ENCODE measurements around the gene CMIP. TPM values are rescaled to one million over a fixed set of nuclear protein-coding genes. Genes with fewer than 3 reads are reported as not detected.

The CMIP gene
- total RNA-seq, 1 experiment from 2014 or later: 48.2 TPM

GRCh38 chr16:81629034-81629802 is 184.6 kb downstream of the CMIP start:
- Histone ChIP-seq H3K79me1 (ENCODE audit: insufficient read depth, low read depth, low read length, poor library complexity, severe bottlenecking) (no peaks in the 10 kb centered on the region), H2AK5ac (ENCODE audit: insufficient read length, low read length) (no peak overlapping the region), H3K27me3 (ENCODE audit: insufficient read depth, low read length) (no peaks in the 10 kb centered on the region), H3K14ac (ENCODE audit: insufficient read depth, low read length) (no peak overlapping the region), H3K23ac (ENCODE audit: insufficient read length, low read depth, low read length) (no peak overlapping the region), H3K79me2 (ENCODE audit: insufficient read depth, low read length) (no peaks in the 10 kb centered on the region; the same call in 1 of the 2 replicates), H2BK15ac (ENCODE audit: low read depth, low read length) (no peak overlapping the region), H3K18ac (ENCODE audit: insufficient read length, low read depth, low read length) (no peak overlapping the region), H3K9ac (ENCODE audit: extremely low read depth, insufficient read length, low read length) (no peak overlapping the region), H3K4me1 (ENCODE audit: insufficient read depth, low read length) (peaks cover under 1% of the 10 kb centered on the region; the same call in 1 of the 2 replicates), H4K20me1 (ENCODE audit: control insufficient read depth, insufficient read depth, insufficient read length) (no peaks in the 10 kb centered on the region), H3K23me2 (ENCODE audit: insufficient read length, low read depth, low read length, poor library complexity, severe bottlenecking) (no peaks in the 10 kb centered on the region), H3K56ac (ENCODE audit: insufficient read length, low read depth, low read length) (no peak overlapping the region), H3K4me2 (ENCODE audit: insufficient read depth, insufficient read length, low read length) (no peak overlapping the region), H2BK20ac (ENCODE audit: low read depth, low read length, poor library complexity, severe bottlenecking) (no peak overlapping the region), H3K4ac (ENCODE audit: low read depth, low read length) (no peak overlapping the region), H3T11ph (ENCODE audit: low read length) (no peak overlapping the region), H2BK120ac (ENCODE audit: low read depth, low read length, poor library complexity, severe bottlenecking) (no peak overlapping the region), H2AFZ (ENCODE audit: low read length) (no peak overlapping the region), H2BK5ac (ENCODE audit: insufficient read length, low read length) (no peak overlapping the region), H3K27ac (ENCODE audit: insufficient read length, low read depth, low read length) (no peak overlapping the region), H4K5ac (ENCODE audit: insufficient read length, low read depth, low read length) (no peak overlapping the region), H2BK12ac (ENCODE audit: insufficient read length, low read depth, low read length) (no peak overlapping the region), H4K91ac (ENCODE audit: insufficient read length, low read depth, low read length) (no peak overlapping the region), H4K8ac (replicated peaks; ENCODE audit: insufficient read length, low read depth, low read length) (no peak overlapping the region), H3K9me3 (ENCODE audit: control insufficient read depth, low read depth, low read length) (no peaks in the 10 kb centered on the region)
- no peak for TF ChIP-seq CTCF (conservative IDR thresholded peaks at IDR 0.05)
- Mint-ChIP-seq H3K36me3 (ENCODE audit: insufficient read depth in 1 of 3, low read depth in 3 of 3) (no peaks in the 10 kb centered on the region; a peak in 2 of 7 replicates), H3K4me3 (no peak overlapping the region), H3K27ac (peak overlapping the region; percentile 6 to 88 (median 28); a peak in 5 of 7 replicates), H3K4me1 (peaks cover 42 to 49% of the 10 kb centered on the region in 2 experiments), H3K9me3 (no peaks in the 10 kb centered on the region), H3K27me3 (ENCODE audit: low read depth) (no peaks in the 10 kb centered on the region)
- no peak for DNase-seq
- no CpG with 5 or more reads among the region's 26 CpGs for WGBS (ENCODE audit: extremely low coverage, insufficient read length, low lambda C conversion rate)

All from H9 (cell line).